GM19025 (cell line): Measurements from ENCODE around the gene MTA2.
A peak's percentile ranks its signal among the peaks of the same experiment; 100 is the strongest.

Source experiments
- ATAC-seq: cut with Tn5 transposase; IDR thresholded peaks from one replicate; pipeline ENCODE4 v1.9.1; 2021; ENCODE audit warnings: mild to moderate bottlenecking, low read depth, moderate library complexity; ENCODE audit not compliant: unreplicated experiment

Gene MTA2

DNA sequence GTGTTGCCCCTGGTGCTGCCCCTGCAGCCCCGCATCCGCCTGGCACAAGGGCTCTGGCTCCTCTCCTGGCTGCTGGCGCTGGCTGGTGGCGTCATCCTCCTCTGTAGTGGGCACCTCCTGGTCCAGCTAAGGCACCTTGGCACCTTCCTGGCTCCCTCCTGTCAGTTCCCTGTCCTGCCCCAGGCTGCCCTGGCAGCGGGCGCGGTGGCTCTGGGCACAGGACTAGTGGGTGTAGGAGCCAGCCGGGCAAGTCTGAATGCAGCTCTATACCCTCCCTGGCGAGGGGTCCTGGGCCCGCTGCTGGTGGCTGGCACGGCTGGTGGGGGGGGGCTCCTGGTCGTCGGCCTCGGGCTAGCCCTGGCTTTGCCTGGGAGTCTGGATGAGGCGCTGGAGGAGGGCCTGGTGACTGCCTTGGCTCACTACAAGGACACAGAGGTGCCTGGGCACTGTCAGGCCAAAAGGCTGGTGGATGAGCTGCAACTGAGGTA is 11.7 kb upstream of the MTA2 start:
- no peak for ATAC-seq

DNA sequence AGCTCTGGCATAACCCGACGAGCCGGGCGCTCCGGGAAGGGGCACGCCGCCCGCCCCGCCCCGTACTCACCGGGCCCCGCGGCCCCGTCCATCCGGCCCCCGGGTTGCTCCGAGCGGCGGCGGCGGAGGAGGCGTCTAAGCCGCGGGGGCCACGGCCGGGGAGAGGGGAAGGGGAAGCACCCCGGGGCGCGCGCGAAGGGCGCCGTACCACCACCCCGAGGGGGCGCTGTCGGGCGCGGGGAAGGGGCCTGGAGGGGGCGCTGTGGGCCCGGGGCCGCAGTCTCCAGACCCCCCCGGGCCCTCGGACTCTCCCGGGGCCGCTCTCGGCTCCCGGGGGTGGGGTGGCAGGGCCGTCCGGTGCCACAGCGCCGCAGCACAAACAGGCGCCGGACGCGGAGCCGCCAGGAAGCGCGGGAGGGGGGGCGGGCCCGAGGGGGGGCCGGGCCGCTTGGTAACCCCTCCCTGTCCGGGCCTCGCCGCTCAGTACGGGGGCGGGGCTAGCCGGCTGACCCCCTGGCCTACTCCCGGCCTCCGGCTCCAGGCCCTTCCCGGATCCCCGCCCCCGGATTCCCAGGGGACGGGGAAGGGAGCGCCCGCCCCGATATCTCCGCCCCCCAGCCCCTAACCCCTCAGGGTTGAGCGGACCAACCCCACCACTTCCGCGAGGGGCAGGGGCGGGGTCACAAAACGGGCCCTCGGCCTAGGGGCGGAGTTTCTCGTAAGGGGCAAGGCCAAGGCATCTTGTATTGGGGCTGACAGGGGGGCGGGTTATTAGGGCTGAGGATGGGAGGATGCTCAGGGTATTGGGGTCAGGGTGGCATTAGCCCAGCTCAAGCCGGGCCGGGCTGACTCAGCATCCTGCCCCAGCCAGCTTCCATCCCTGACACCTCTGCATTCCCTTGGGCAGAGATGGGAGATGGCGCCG is 11.0 kb upstream of the MTA2 start, which contains the start of the genes EML3 and ROM1:
Gene EML3, minus strand, starts transcription at position 410 of the 925 bp plus-strand sequence. Its CDS starts 318 bp downstream, at position 92.
Gene ROM1, plus strand, starts transcription at position 892 of the 925 bp plus-strand sequence. Its CDS starts 25 bp downstream, at position 917.
- ATAC-seq = peak; percentile 69

DNA sequence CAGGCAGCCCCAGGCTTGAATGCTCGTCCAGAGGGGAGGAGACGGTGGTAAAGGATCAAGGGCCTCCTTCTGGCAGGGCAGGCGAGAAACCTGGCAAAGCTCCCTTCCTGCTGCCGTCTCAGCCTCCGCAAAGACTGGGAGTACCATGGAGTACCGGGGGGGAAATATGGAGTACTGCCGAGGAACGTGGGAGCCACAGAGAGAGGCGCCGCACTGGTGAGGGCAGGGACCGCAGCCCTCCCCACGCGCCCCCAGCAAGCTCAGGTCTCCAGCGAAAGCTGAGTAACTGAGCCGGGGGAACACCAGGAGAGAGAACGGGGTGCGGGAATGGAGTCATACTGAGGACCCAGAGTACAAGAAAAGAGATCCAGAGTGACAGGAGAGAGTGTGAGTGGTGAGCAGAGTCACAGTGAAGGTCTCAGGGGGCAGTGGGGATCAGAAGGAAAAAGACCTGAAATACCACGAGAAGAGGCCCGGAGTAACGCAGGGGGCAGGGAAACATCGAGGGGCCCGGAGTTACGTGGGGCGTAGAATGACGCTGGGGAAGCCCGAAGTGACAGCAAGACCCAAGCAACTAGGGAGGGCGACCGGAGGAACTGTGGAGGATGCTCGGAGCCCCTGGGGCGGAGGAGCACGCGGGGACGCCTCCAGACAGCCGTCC is 10.2 kb upstream of the MTA2 start:
- peak; percentile 18 for ATAC-seq

DNA sequence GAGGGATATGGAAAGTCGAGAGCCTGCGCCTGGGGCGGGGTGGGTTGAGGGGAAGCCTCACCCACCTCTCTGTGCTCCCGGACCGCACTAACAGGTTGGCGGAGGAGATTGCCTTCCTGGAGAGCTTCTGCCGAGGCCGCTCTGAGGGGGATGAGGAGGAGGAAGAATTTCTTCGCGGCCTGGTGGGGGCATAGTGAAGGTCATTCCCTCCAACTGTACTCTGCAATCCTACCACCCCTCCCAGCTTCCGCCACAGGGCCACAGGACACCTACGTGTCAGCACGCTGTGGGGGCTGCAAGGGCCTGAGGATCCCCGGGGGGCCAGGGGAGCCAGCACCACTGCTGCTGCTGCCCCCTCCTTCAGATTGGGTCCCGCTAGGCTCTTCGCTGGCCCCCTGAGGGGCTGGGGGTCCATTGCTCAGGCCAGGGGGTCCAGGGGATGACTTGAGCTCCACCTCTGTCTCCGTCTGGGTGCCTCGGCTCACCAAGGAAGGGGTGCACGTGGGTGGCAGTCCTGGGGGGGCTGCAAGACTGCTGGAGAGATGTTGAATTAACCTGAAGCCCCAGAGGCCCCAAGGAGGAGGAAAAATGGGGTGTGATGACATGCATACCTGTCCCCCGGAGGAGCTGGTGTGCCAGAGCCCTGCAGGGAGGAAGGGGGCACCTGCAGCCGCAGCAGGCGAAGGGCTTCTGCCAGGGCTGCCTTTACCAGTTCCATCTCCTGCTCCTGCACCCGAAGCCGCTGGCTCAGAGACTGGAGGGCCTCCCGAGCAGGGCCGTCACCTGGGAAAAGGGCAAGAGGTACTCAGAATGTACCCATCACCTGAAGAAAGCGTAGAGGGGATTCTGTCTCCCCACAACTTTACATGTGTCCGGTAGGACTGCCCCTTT is 9.4 kb upstream of the MTA2 start:
- no peak for ATAC-seq

DNA sequence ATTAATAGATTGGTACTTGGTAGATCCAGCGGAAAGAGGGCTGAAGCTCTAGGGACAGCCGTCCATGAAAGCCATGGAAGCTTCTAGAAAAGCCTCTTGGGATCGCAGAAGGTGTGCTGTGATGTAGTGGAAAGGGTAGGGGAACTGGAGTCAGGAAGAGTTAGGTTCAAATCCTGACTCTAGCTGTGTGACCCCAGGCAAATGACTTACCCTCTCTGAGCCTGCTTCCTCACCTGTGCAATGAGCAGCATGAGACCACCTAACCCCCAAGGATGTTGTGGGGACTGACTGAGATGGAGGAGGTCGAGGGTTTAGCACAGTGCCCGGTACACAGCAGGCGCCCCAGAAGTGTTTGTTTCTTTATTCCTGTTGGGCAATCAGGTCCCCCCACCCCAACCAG is 8.7 kb upstream of the MTA2 start:
- ATAC-seq = no peak

DNA sequence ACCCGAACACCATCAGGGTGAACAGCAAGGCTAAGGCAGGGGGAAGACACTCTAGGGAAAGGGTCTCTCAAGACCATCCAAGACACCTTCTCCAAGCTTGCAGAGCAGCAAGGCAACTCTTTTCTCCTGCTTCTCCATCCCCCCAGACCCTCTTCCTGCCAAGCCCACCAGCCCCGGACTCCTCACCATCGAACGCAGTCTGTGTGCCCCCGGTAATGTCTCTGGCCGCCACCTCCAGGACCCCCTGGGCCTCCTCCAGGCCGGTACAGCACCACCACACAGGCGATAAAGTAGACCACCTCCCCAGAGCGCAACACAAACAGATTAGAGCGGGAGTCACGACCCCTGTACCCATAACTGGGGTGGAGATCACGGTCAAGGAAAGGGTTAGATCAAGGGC is 7.1 kb upstream of the MTA2 start:
- no peak for ATAC-seq

DNA sequence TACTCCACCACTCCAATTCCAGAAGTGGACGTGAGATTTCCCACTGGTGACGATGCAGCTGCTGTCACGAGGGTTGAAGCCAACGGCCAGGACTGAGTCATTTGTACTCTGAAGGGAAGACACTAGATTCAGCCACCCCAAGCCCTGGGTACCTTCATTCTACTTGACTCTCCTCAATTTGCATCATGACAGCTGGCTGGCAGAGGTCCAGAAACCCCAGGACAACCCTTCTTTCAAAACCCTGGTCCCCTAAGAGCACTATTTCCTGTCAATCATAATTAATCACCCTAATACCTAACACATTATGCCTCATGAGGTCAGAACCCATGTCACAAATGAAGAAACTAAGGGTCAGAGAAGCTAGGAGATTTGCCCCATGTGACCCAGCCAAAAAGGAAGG is 6.0 kb upstream of the MTA2 start:
- no peak for ATAC-seq

DNA sequence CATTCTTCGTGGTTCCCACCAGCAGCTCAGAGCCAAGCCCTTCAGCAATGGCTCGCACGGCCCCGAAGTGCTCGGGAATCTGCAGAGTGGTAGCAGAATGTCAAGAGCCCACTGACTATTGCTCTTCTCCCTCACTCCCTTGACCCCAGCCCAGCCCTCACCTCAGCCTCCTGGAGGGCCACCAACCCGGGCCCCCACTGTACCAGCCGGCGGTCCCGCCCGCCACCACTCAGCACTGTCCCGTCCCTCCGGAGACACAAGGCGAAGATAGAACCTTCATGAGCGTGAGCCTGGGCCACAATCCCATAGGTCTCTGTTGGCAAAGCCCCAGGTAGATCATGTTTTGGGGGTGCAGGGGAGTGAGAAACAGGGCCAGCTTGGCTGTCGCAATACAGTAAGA is 4.2 kb upstream of the MTA2 start:
- ATAC-seq = no peak

DNA sequence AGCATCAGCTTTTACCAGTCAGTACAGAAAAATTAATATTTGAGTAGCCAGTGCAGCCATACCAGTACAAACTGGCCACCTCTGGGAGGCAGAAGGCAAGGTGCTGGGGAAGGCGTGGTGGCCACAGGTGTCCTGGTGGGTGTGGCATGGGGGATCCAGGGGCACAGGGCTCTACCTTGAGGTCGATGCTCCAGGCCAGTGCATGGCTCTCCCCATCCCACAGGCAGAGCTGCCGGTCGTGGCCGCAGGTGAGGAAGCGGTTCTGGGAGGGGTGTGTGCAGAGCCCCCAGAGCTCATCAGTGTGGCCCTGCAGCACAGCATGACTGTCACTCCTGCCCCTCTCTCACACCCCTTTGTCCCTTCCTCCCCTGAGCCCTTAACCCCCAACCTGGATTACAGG is 3.8 kb upstream of the MTA2 start:
- no peak for ATAC-seq

DNA sequence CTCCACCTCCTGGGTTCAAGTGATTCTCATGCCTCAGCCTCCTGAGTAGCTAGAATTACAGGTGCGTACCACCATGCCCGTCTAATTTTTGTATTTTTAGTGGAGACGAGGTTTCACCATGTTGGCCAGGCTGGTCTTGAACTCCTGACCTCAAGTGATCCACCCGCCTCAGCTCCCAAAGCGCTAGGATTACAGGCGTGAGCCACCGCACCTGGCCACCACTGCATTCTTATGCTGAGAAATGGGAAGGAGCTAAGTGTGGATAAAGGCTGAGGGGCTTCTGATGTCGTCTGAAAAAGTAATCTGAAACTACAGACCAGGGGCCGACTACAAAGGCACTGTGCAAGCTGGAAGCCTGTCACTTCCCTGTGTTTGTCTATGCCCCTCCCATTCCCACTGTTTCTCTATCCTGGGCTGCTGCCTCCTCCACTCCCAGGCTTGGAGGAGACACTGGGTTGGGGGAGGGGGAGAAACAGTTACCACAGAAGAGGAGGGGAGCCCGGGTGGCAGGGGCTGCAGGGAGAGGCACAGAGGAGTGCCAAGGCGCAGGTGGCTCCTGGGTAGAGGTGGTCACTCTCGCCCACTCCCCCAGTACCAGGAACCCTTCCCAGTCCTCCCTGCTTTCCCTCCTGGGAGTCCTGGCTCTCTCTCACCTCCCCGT is 2.9 kb upstream of the MTA2 start:
- no peak for ATAC-seq

DNA sequence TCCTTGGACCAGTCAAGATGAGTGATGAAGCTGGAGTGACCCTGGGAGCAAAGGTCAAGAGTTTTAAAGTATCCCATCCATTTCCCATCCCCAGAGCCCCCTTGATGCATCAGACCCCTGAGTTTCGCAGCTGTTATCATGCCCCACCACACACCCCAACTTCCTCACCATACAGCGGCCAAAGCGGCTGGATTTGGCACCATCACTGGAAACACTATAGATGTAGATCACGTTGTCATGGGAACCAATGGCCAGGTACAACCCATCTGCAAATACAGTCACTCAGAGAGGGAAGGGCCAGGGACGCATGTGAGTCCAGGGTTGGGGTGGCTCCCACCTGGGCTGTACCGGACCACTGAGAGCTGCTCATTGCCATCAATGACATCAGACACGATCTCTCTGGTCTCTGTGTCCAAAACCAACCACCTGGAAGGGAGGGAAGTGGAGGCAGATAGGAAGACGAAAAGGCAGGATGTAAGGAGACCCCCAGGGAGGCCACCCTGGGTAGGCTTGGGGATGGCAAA is 2.2 kb upstream of the MTA2 start:
- no peak for ATAC-seq

DNA sequence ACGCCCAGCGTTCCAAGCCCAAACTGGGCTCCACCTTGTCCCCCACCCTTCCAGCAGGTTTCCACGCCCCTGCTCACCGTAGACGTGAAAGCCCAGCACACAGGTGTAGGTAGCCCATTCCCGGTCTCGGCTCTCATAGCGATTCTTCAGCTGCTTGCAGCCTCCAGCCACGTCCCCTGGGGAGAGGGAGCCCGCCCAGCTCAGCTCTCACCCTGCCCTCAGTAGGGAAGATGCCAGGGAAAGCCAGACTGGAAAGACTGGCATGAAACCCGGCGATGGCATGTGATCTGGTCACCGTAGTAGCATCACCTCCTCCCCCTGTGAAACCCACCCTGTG is 1.4 kb upstream of the MTA2 start:
- ATAC-seq = no peak

DNA sequence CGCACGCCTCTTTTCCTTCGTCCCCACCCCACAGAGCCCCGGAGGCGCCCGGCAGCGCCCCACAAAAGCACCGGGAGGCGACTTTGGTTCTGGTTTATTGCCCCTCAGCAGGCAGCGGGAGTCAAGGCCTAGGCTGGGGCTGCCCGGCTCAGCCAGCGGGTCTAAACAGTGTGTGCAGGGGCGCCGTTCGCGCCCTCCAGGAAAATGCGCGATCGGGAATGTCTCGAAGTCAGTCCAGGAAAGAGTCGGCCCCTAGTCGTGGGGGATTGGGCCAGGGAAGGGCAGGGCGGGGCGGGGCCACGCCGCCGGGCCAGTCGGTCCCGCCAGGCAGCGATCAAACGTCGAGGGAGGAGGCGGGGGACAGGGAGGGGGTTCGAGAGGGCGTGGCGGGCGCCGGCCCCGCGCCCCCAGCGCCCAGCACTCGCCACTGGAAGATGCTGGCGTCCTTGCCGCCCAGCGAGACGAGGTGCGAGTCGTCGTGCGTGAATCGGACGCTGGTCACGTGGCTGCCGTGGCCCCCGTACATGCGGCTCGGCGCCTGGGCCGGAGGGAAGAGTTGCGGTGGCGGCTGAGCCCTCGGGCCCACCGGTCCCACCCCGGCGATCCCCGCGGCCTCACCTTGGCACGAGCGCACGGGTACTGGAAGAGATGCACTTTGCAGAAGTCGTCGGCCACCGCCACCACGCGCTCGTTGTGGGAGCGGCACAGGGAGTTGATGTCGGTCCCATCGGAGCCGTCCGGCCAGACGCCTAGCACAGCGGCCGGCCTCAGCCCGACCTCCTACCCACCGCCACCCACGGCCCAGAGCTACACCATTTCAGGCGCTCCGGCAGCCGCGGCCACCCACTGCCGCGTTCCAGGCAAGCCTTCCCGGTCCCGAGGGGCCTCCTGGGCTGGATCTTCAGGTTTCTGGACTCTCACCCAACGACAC is 741 bp upstream of the MTA2 start:
- ATAC-seq = no peak

DNA sequence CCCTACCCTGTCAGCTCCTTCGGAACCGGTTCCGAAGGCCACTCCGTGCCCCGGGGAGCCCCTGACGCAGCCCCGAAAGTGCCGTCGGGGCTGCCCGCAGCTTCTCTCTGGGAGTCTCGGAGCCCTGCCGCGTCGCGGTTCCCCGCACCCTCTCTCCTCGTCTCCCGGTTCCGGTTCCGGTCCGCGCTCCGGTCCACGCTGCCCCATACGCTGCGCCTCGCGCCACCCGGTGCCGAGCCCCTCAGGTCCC is 618 bp downstream of the MTA2 start:
- ATAC-seq = no peak

DNA sequence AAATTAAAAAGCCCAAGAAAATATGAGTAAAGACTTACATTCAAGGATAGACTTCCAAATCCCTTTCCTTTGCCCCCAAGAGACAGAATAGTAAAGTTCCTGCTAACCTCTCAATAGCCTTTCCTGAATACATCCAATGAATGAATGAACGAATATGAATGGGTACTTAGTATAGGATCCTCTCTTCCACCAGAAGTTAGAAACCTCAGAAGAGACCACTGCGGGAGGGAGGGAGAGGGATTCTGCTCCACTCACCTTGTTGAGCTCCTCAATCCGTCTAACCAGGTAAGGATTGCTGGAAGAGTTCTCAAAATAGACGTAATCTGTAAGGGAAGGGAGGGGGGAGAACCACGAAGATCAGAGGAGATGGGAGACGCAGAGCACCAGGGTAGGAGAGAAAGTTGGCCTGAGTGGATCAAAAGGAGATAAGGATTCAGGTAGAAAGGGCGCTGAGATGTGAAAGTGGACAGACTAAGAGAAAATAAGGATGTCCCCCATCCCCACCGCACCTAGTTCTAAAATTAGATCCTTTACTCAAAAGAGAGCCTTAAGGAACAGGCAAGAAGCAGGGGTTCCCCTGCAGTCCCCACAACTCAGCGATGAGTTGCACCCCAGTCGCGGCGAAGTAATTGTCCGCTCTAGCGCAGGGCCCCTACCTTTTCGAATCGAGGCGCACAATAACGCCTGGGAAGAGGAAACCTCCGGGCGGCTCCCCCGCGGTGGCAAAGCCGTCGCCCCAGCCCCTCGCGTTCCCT is 1.1 kb downstream of the MTA2 start:
- no peak for ATAC-seq

DNA sequence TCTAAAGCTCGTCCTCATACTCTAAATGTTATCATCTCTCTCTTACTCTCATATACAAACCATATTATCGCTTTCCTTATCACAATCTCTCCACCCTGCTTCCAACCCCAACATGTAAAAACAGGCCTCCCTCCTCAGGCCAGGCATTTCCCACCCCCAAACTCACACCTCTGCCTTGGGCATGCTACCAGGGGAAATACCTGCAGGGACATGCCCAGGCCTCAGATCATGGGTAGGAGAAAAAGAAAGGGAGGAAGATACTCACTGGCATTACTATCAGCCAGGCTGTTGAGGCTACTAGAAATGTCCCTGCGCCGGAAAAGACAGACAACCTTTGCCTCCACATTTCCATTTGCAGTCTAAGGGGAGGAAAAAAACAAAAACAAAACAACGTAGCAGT is 1.8 kb downstream of the MTA2 start:
- ATAC-seq = no peak

DNA sequence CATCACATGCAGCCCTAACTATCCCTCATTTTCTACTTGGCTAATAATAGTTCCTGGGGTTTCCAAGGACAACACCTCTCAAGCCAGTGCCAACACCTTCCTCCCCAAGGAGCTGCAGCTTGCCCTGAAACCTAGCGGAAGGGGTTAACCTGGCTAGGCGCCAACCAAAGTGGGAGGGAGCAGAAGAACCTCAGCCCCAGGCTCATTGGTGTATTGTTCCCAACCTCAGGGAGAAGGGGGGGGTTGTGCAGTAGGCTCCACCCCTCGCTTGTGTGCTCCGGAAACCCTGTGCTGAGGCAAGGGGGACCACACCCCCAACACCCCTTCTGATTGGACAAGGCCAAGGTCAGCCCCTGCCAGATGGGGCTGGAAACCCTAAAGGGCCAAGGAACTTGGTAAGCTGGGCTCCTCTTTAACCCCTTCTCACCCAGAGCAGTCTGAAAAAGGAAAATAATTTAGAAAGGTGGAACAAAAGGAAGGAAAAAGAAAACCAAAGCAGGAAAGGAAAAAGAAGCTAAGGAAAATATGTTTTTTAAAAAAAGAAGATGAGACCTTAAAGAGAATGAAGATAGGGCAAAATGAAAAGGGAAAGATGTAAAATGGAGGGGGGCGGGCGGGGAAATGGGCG is 2.5 kb downstream of the MTA2 start:
- peak; percentile 40 for ATAC-seq

DNA sequence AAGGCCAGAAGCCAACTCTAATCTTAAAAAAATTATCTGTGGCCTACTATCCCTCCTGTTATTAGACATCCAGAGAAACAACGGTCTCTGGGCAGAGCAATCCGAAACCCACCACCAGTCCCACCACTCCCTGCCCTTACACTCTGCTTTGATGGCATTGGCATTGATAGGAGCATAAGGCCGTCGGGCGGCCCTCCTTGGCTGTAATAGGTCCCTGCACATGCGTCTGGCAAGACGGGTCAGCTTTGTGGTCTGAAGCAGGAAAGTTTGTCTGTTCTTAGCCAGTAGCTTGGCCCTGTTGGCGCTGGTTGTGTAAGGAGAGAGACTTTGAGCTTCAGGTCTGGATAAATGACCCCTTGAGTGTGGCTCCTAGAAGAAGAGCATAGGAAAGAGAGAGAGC is 6.5 kb downstream of the MTA2 start:
- ATAC-seq = no peak
